Cerebellar cortex (tissue), 1 donor: ENCODE data around the gene COG7.

ENCODE experiments used
- DNase-seq: peaks from one replicate; pipeline ENCODE4 v3.0.0-alpha.2; 2015; ENCODE audit warnings: low spot score

Gene COG7

GRCh38 chr16:23357761-23358290 lies 95.2 kb downstream of the COG7 start:
- no peak for DNase-seq

- no peak for DNase-seq
Measured at GRCh38 chr16:23356941-23357340, 96.0 kb downstream of the COG7 start.

- no peak for DNase-seq
Measured at GRCh38 chr16:23355106-23355670, 97.8 kb downstream of the COG7 start.

- DNase-seq, result no peak
Measured at GRCh38 chr16:23354246-23354645, 98.7 kb downstream of the COG7 start.

- no peak for DNase-seq
Measured at GRCh38 chr16:23353440-23353839, 99.5 kb downstream of the COG7 start.

- no peak for DNase-seq
Measured at GRCh38 chr16:23351360-23351759, 101.6 kb downstream of the COG7 start.

- DNase-seq, result peak; percentile 5
Measured at GRCh38 chr16:23348579-23349469, 104.2 kb downstream of the COG7 start.

GRCh38 chr16:23345237-23345636 lies 107.8 kb downstream of the COG7 start:
- no peak for DNase-seq

- DNase-seq, result no peak
Measured at GRCh38 chr16:23343643-23344612, 109.1 kb downstream of the COG7 start.

GRCh38 chr16:23342083-23342640 lies 110.8 kb downstream of the COG7 start:
- no peak for DNase-seq

GRCh38 chr16:23339787-23340186 lies 113.2 kb downstream of the COG7 start:
- DNase-seq, result no peak
